NOMO-1 treated with DMSO at 0.1 percent for 48 hours (cell line): Measurements from ENCODE around the gene TM9SF1.
A peak's percentile ranks its signal among the peaks of the same experiment; 100 is the strongest.

ENCODE experiments used
- DNase-seq: peaks from one replicate; lab custom pipeline; 2025; ENCODE audit not compliant: unreplicated experiment; lab: John Stamatoyannopoulos, UW

TM9SF1 gene

GRCh38 chr14:24195186-24196070 lies at the start of gene TM9SF1:
Gene TM9SF1, minus strand, starts transcription at chr14:24195441. Its CDS starts 422 bp downstream, at chr14:24195019.
- peak; percentile 67 for DNase-seq

- DNase-seq = peak; percentile 65
These were observed 48.1 kb upstream of the TM9SF1 start for GRCh38 chr14:24243336-24243836.

GRCh38 chr14:24241829-24242443 lies 46.7 kb upstream of the TM9SF1 start:
- peak; percentile 97 for DNase-seq

GRCh38 chr14:24240110-24240918 lies 45.1 kb upstream of the TM9SF1 start:
- no peak for DNase-seq

GRCh38 chr14:24238527-24239037 lies 43.3 kb upstream of the TM9SF1 start:
- no peak for DNase-seq

GRCh38 chr14:24238123-24238522 lies 42.9 kb upstream of the TM9SF1 start:
- DNase-seq = no peak

- DNase-seq = no peak
These were observed 42.3 kb upstream of the TM9SF1 start for GRCh38 chr14:24237463-24237955.

GRCh38 chr14:24236689-24237462 lies 41.6 kb upstream of the TM9SF1 start:
- no peak for DNase-seq

GRCh38 chr14:24235804-24236688 lies 40.8 kb upstream of the TM9SF1 start:
- no peak for DNase-seq

GRCh38 chr14:24234095-24235005 lies 39.1 kb upstream of the TM9SF1 start:
- no peak for DNase-seq

- no peak for DNase-seq
These were observed 38.3 kb upstream of the TM9SF1 start for GRCh38 chr14:24233538-24233866.

- DNase-seq = no peak
These were observed 37.6 kb upstream of the TM9SF1 start, which contains the start of gene GMPR2 for GRCh38 chr14:24232645-24233537. Gene GMPR2, plus strand, starts transcription at chr14:24232929. Its CDS starts 325 bp downstream, at chr14:24233254.

- peak; percentile 98 for DNase-seq
These were observed 36.9 kb upstream of the TM9SF1 start, which contains the start of gene NEDD8 for GRCh38 chr14:24232121-24232644. Gene NEDD8, minus strand, starts transcription at chr14:24232367. Its CDS starts 100 bp downstream, at chr14:24232267.

GRCh38 chr14:24231263-24232120 lies 36.3 kb upstream of the TM9SF1 start:
- no peak for DNase-seq

- no peak for DNase-seq
These were observed 33.7 kb upstream of the TM9SF1 start for GRCh38 chr14:24228902-24229301.

- no peak for DNase-seq
These were observed 31.2 kb upstream of the TM9SF1 start for GRCh38 chr14:24226473-24226872.
